Measurements from ENCODE around the gene LY6G5C.

LY6G5C gene

DNA sequence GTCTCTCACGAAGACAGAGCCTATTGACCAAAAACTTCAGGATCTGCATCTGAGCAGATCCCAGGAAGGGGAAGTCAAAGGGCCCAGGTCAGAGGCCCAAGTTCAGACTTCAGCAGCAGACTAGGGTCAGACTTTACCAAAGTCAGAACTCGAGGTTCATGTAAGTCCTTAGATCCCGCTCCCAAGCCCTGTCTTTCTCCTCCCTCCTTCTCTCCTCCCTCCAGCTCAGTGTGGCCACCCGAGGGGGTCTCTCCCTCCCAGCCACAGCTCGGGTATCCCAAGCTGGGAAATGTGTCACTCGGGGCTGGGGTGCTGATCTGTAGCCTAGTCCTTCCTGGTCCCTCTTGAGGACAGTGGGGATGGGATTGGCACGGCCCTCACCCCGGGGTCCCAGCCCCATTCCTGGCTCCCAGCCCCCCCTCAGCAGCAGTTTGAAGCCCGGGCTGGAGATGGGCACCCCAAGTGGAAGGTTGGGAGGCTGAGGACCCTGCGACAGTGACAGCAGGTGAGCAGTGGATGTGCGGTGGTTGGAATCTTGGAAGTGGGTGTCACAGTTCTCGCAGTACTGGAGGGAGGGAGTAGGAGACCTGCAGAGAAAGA lies 18.6 kb downstream of the LY6G5C start:
- no peak for DNase-seq (ENCODE audit: low read depth)

DNA sequence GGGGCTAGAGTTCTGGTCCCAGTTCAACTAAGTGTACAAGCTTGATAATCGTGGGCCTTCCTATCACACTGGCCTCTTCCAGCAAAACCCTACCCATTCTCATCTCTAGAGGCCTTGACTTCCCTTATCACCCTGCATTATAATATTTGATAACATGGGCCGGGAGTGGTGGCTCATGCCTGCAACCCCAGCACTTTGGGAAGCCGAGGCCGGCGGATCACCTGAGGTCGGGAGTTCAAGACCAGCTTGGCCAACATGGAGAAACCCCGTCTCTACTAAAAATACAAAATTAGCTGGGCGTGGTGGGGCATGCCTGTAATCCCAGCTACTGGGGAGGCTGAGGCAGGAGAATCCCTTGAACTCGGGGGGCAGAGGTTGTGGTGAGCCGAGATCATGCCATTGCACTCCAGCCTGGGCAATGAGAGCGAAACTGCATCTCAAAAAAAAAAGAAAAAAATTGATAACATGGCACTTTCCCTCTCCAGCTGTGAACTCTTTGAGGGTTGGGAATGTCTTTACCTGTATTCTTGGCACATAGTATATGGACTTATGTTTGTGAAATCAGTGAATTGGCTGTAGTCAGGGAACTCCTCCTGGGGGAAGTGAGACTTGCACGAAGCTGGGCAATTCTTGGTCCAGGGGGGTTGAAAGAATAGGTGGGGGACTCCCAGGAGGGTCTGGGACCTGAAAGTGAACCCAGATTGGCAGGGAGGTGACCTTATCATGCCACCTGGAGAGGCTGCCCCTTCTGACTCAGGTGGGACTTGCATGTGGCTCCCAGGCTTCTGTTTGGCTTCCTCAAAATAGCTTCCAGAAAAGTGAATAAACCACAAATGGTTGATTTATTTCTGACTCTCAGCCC lies 19.4 kb downstream of the LY6G5C start:
- no peak for DNase-seq (ENCODE audit: low read depth)

DNA sequence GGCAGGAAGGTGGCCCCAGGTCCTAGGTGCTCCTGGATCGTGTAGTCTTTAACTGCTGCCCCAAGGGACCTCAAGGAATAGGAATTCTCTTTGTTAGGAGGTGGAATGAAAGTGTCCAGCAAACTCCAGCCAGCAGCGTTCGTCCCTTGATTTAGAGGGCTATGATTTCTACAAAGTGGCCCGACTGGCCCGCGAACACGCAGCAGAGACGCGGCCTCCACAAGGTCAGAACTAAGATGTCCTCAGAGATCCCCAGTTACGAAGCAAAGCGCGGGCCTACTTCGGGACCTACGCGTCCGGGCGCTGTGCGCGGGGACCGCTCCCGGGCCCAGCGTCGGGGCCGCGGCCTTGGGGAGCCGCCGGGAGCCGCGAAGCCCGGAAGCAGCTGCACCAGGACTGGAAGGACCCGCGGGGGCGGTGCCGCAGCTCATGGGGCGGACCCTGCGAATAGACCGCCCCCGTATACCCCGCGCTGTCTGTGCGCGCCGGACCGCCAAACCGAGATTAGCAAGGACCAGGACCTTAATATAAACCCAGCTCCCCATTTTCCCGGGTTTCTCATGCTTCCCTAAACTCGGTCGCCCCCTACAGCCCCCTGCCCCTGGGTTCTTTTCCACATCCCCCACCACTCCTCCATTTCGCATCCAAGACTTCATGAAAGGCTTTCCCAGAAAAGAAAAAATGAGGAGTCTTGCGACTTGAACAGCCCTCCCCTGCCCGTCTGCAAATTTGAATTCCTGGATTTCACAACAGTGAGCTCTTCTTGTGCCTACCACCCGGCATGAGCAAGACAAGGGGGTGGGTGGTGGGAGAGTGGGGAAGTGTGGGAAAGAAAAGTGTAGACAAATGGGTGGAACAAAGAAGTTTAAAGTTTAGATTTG lies 20.2 kb downstream of the LY6G5C start, which contains the start of gene C6orf47:
Gene C6orf47 (minus strand): TSS at position 398 of the 881 bp plus-strand sequence. CDS start 831 bp downstream, outside the sequence.
- peak; percentile 65 for DNase-seq (ENCODE audit: low read depth)

DNA sequence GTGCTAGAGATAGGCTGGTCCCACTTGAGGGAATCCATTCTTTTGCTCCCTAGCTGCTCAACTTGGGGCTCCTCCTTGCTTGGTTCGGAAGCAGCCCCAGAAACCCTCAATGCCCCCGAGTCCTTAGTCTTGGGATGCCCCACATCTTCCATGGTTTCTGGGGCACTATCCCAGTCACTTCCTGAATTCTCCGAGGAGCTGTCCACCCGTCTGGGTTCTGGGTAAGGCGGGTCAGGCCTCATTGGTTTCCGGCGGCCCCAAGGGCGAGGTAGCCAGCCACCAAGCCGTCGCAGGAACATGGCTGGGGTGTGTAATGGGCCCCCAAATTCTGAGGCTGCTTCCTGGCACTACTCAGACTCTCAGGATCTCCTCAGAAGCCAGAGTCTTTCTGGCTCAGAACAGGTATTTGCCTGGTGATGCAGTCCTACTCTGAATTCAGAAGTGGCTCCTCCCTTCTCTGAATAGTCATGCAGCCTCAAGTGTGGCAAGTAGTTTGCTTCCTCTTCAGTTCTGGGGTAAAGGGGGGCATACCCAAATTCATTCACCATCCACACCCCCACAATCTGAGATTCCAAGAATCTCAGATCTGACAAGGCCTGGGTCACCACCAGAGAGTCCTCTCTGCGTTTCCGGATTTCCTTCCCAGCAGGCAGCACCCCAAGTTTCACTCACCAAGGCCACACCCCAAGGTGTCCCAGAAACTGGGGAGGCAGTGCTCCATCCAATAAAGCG lies 21.1 kb downstream of the LY6G5C start:
- DNase-seq (ENCODE audit: low read depth) = no peak

DNA sequence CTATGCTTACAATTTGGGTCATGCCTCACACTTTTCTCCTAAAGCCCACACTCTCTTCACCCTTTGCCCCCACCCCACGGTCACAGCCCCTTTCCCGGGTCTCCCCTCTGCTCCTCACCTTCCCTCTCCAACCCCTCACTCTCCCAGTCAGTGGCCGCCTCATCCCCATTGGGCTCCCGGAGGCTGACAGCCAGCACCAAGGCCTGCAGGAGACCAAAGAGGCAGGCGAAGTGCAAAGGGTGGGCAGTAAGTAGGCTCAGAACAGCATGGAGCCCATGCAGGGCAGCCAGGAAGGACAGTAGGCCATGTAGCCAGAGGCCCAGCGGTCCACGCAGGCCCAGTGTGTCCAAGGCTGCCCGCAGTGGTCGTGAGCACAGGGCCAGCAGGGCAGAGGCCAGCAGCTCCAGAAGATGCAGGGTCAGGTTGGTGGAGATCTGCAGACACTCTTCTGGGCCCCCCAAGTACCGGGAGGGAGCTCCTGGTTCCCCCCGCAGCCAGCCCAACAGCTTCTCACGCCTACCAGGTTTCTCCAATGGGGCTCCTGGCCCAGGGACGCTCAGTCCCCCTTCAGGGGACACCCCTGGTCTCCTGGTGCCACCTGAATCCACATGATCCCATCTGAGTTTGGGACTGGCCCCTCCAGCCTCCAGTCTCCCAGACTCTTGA lies 21.8 kb downstream of the LY6G5C start:
- DNase-seq (ENCODE audit: low read depth) = no peak

DNA sequence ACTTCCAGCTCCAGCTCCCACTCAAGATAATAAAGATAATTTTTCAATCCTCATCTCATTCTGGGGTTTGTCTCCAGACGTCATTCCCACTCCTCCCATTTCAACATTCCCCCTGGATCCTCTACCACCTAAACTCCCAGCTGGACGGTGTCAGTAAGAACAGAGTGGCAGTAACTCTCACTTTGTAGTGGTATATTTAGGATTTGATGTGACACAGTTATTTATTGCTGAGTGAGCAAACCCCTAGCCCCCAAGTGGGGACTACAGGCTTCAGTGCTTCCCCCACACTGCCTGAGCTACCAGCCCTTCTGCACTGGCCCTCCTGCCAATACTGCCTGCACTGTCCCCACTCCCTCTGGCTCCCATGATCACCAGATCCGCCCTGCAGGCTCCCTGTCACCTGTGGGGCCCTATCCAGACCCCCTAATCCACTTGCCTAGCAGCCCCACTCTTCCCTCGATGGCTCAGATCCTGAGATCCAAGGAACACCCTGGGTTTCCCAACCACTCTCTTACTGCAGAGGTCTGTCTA lies 22.6 kb downstream of the LY6G5C start:
- no peak for DNase-seq (ENCODE audit: low read depth)

DNA sequence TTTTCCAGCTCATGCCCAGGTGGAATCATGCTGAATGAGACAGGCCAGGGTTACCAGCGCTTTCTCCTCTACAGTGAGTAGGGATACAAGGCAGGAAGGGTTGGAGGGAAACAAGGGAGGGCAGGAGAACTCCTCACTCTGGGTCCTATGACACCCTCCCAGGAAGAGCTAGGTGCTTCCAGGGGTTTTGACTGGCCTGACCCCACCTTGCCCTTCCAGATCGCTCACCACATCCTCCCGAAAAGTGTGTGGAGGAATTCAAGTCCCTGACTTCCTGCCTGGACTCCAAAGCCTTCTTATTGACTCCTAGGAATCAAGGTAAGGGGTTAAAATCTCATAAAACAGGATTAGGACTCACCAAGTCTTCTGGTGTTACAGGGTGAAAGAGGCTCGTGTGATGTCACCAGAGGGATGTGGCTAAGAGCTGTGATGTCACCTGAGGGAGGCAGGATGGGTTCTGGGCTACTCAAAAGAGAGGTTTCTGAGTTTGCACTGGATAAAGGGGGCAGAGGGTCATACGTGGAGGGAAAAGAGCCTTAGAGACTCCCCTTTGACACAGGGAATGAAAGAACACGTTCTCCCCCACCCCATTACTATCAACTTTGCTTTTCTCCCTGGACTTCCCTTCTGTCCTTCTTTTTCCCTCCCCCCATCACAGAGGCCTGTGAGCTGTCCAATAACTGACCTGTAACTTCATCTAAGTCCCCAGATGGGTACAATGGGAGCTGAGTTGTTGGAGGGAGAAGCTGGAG lies 23.3 kb downstream of the LY6G5C start:
- DNase-seq (ENCODE audit: low read depth) = no peak

DNA sequence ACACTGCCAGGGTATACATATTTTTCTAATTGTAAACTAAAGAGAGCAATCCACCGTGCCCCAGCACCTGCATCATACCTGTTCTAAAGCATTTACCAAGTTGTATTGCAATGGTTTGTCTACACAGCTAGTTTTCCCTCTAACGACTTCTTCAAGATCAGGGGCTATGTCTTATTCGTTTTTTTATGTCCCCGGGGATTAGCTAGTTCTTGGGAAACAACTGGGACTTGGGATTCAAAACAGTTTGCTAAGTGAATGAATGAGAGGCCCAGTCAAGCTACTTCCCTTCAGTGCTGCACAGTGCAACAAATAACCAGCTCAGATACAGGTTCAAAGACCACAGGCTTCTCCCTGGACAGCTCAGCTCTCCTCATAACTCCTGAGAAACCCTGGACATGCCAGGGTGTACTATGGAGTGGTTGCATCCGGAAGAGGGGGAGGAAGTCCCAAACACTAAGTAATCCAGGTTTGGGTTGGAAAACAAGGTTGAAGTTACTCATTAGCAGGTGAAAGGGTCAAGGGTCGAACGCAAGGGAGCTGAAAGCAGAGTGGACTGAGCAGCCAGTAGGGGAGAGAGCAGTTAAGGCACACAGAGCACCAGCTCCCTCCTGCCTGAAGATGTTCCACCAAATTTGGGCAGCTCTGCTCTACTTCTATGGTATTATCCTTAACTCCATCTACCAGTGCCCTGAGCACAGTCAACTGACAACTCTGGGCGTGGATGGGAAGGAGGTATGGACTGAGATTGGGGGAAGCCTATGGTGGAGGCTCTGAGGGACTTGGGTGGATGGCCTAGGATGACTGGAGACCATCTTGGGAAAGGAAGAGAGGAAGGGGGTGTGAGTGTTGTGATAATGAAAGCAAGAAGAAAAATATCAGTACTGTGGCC lies 25.3 kb downstream of the LY6G5C start, which contains the start of gene APOM:
Gene APOM (plus strand): TSS at position 546 of the 889 bp plus-strand sequence. CDS start 73 bp downstream, at position 619.
- DNase-seq (ENCODE audit: low read depth) = no peak

DNA sequence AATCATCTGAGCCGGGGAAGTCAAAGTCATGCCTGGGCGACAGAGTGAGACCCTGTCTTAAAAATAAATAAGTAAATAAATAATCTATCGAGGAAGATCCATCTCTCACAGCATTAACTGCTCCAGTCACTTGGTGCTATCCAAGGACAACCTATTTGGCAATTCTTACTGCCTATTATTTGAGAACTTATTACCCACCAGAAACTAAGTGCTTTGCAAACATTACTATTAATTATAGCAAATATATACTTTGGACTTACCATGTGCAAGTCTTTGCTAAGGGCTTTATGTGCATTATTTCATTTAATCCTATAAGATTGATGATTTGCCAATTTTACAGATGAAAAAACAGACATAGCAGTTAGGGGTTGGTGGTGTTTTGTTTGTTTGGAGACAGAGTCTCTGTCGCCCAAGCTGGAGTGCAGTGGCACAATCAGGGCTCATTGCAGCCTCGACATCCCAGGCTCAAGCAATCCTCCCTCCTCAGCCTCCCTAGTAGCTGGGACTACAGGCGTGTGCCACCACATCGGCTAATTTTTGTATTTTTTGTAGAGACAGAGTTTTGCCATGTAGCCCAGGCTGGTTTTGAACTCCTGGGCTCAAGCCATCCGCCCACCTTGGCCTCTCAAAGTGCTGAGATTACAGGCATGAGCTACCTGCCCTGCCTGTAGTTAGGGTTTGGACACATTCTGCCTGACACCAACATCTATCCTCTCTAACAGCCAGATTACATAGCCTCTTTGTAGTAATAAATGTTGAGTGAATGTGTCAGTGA lies 26.1 kb downstream of the LY6G5C start:
- no peak for DNase-seq (ENCODE audit: low read depth)

DNA sequence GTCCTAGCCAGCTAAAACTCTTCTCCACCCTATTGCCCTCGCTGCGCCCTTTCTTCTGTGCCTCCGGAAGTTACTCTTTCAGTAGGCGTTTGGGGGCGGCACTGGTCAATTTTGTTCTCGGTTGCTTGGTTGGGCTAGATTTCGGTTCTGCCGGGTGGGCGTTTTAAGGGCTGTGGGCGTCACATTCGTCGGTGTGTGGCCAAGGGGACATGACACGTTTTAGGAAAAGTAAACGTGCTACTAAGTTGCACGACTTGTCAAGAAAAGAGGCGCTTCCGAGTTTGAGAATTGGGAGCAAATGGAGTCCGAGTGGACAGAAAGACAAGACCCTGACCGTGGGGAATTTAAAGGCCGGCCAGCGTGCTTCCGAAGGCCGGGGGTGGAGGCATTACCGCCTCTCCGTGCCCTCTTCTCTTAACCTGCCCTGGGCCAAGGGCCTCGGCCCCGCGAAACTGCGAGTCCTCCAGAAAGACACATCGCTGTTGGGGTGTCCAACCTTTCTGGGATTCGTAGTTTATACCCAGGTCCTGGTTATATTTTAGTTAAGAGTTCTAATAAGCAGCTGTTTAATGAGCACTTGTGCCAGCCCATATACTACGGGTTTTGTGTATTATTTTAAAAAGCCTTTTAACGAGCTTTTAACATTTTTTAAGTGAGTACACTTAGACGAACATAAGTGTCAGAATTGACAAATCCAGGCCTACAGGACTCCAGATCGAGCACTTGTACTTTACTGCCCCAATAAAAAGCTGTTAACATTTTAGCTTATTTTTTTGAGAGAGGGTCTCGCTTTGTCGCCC lies 27.7 kb downstream of the LY6G5C start:
- DNase-seq (ENCODE audit: low read depth) = peak; percentile 77

DNA sequence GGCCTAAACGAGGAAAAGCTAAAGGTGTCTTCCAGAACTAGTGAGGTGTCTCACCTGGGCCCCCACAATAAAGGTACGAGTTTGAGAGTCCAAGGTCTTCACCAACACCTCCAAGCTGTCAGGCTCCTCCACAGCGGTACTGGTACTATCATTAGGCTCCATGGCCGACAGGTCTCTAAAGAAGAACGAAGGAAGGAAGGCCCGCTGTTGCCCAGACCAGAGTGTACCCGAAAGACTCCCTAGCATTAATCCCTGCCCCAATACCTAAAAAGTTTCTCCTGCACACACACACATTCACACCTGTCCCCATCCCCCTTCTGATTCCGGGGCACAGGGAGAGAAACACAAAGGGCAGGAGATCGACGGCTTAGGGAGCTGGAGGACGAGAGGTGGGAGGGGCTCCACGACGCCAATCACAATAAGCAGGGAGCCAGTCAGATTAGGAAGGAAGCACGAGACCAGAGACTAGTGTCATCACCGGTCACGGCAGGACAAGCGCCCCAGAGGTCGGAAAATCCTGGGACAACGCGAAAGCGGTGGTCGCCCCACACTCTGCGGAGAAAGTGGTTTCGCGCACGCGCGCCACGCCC lies 29.2 kb downstream of the LY6G5C start:
- no peak for DNase-seq (ENCODE audit: low read depth)

DNA sequence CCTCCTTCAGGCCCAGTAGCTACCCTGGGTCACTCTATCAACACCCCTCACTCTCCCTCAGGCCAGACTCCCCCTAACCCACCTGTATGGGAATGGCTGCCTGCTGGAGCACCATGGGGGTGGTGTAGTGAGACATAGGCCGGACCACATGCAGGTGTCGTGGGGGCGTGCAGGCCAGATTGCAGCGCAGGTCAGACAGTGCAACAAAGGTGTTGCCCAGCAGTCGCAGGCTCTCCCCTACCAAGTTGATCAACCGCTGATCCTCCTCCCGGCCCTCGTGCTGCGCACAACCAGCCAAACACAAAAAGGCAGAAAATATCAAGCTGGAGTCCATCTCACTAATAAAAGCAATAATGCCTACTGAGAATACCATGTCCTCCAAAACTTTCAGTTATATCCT lies 35.5 kb downstream of the LY6G5C start:
- no peak for DNase-seq (ENCODE audit: low read depth)

DNA sequence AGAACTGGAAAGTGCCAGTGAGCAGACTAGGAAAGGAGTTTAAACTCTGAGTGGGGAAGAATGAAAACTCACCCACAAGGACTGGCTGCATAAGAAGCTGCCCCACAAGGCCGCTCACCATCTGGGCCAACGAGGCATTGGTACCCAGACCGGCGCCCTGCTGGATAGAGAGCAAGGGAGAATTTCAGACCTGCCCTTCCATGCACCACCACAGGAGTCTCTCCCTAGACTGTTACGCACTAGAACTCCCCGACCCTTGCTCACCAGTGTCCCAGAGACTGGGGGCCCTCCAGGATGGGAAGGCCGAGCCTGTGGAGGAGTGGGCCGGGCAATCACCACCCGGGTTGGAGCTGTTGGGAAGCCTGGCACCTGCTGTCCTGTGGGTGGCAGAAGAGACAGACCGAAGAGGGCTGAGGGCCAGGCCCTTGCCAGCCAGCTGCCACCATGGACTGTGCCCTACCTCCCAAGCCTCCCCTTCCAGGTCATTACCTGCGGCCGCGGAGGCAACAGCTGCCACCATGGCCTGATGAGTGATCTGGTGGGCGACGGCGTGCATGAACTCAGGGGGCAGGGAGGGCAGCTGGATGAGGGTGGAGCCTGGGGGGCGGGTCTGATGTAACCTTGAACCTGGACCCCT lies 36.9 kb downstream of the LY6G5C start:
- DNase-seq (ENCODE audit: low read depth) = no peak

DNA sequence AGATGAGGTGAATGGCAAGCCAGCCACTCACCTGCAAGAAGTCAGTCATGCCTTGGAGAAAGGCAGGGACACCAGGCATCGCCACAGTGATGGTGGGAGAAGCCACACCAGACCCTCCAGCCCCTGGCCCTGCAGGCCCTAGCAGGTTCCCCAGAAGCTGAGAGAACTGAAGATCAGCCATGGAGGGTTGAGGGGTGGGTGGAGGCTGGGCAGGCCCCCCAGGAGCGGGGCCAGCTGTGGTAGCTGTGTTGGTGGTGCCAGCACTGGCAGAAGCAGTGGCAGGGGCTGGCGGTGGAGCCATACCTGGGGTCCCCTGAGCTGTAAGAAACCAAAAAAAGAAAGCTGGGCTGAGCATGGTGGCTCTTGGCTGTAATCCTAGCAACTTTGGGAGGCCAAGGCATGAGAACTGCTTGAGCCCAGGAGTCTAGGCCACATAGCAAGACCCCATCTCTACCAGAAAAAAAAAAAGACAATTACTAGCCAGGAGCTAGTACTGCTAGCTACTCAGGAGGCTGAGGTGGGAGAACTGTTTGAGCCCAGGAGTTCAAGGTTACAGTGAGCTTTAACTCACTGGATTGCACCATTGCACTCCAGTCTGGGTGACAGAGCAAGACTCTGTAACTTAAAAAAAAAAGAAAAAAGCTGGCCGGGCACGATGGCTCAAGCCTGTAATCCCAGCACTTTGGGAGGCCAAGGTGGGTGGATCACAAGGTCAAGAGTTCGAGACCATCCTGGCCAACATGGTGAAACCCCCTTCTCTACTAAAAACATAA lies 37.9 kb downstream of the LY6G5C start:
- DNase-seq (ENCODE audit: low read depth) = no peak

DNA sequence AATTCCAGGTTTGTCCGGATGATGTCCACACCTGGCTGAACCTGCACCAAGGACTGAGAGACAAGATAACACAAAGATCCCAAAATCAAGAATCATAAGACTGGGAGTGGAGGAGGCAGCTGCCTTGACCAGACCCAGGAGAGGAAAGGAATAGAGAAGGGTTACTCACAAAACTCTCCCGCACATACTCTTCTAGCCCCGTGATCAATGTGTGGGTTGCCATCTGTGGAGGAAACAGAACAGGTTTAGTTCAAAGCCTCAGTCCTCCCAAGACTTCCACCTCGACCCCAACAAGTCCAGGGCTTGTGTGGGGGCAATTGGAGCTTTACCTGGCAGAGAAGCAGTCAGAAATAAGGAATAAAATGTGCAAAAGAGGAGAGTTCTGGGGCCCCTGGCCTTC lies 39.5 kb downstream of the LY6G5C start:
- no peak for DNase-seq (ENCODE audit: low read depth)

DNA sequence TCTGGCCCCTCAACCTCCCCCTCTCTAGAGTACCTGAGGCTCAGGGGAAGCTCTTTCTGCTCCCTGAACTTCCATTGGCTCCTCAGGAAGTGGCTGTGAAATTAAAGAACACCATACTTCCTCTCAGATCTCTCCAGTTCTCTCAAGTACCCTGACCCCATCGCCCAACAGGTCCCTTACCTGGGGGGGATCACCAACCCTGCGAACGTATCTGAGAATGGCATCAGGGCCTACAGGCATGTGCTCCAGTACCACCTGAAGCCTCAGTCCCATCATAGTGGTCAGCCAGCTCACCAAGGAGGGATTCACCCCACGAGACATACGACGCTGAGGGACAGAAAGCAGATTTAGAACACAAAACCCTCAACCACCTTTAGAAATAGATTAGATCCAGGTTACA lies 40.3 kb downstream of the LY6G5C start:
- no peak for DNase-seq (ENCODE audit: low read depth)

Data from activated T-helper 9 cell treated with anti-CD3 and anti-CD28 coated beads, Interleukin-2, amount 50 U/mL, for 16 hours (primary cell).